ENCODE data around the gene VPS45. TPM values are rescaled to one million over a fixed set of nuclear protein-coding genes. Genes with fewer than 3 reads are reported as not detected.
"Not testable (repeated sequence)": the region's sequence is repeated elsewhere in the genome, so short reads cannot be mapped to it uniquely, and the experiment has no call there.

The VPS45 gene, protein sequence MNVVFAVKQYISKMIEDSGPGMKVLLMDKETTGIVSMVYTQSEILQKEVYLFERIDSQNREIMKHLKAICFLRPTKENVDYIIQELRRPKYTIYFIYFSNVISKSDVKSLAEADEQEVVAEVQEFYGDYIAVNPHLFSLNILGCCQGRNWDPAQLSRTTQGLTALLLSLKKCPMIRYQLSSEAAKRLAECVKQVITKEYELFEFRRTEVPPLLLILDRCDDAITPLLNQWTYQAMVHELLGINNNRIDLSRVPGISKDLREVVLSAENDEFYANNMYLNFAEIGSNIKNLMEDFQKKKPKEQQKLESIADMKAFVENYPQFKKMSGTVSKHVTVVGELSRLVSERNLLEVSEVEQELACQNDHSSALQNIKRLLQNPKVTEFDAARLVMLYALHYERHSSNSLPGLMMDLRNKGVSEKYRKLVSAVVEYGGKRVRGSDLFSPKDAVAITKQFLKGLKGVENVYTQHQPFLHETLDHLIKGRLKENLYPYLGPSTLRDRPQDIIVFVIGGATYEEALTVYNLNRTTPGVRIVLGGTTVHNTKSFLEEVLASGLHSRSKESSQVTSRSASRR
- 10 to 100 TPM; 65.1 to 80.6 (median 77.3) TPM for polyA plus RNA-seq (ENCODE audit: insufficient read length in 4 of 4)

DNA sequence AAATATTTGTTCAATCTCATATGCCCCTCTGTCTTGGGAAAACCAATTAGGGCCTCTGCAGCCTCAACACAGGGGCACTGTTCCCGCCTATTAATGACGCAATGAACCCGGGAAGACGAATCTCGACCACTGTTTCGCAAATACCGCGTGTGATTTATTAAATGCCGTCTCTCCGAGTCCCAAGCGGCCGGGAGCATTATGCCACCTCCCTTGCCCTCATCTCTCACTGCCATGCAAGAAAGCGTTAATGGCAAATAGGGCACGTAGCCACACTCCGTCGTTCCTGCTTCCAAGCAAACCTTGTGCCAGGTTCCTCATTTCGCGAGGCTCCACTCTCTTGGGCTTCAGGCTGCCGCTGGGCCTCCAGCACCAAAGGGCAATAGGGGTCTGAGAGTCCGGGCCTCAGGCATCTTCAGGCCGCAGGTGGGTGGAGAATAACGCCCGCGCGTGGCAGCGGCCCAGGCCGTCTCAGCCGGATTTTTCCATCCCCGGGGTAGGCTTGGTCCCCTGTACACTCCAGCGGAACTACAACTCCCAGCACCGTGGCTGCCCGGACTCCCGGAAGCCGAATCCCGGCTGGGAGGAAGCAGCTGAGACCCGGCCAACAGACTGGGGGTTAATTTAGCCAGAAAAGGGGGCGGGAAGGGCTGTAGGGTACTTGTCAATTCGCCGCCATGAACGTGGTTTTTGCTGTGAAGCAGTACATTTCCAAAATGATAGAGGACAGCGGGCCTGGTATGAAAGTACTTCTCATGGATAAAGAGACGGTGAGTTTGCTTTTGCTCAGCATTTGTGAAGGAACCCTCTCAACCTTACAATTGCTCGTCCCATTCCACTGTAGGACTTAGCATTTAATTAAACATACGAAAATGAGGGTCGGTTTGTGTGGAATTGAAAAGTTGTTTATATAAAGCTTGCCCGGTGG, at the start of gene VPS45:
VPS45 (plus strand) TSS at position 593 of the 925 bp plus-strand sequence; CDS start at position 675, 82 bp downstream.
- DNase-seq (ENCODE audit: low read depth in 4 of 4, low spot score in 3 of 4): peak; percentile 85 to 90 (median 88)

- DNase-seq (ENCODE audit: low read depth in 4 of 4, low spot score in 3 of 4): no peak
These were observed 49.4 kb upstream of the VPS45 start for GRCh38 chr1:150018165-150018564.

GRCh38 chr1:150020711-150021110, 46.9 kb upstream of the VPS45 start:
- DNase-seq (ENCODE audit: low read depth in 4 of 4, low spot score in 3 of 4): no peak

GRCh38 chr1:150021191-150021694, 46.3 kb upstream of the VPS45 start:
- DNase-seq (ENCODE audit: low read depth in 4 of 4, low spot score in 3 of 4): no peak

DNA sequence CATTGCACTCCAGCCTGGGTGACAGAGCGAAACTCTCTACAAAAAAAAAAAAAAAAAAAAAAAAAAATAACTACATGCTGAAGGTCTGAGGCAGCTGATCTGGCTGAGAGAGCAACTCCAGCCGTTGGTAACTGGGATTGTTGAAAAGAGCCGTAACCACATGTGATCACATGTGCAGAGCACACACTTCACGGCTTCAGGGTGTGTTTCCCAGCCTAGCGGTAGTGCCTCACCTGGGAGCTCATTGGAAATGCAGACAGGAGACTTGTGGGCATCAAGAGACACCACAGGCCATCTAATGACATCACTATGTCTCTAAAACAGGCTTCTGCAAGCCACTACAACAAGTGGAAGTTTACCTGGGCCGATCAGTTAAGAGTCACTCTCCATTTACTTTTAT, 45.2 kb upstream of the VPS45 start:
- no peak for DNase-seq (ENCODE audit: low read depth in 4 of 4, low spot score in 3 of 4)

GRCh38 chr1:150024156-150024555, 43.4 kb upstream of the VPS45 start:
- no peak for DNase-seq (ENCODE audit: low read depth in 4 of 4, low spot score in 3 of 4)

GRCh38 chr1:150028322-150028721, 39.3 kb upstream of the VPS45 start:
- DNase-seq (ENCODE audit: low read depth in 4 of 4, low spot score in 3 of 4): no peak

GRCh38 chr1:150034336-150034735, 33.2 kb upstream of the VPS45 start:
- DNase-seq (ENCODE audit: low read depth in 4 of 4, low spot score in 3 of 4): no peak

GRCh38 chr1:150049926-150050325, 17.6 kb upstream of the VPS45 start:
- no peak for DNase-seq (ENCODE audit: low read depth in 4 of 4, low spot score in 3 of 4)

GRCh38 chr1:150051089-150051373, 16.5 kb upstream of the VPS45 start:
- no peak for DNase-seq (ENCODE audit: low read depth in 4 of 4, low spot score in 3 of 4)

- not testable (repeated sequence) for DNase-seq (ENCODE audit: low read depth in 4 of 4, low spot score in 3 of 4)
These were observed 15.6 kb upstream of the VPS45 start for GRCh38 chr1:150051905-150052412.

DNA sequence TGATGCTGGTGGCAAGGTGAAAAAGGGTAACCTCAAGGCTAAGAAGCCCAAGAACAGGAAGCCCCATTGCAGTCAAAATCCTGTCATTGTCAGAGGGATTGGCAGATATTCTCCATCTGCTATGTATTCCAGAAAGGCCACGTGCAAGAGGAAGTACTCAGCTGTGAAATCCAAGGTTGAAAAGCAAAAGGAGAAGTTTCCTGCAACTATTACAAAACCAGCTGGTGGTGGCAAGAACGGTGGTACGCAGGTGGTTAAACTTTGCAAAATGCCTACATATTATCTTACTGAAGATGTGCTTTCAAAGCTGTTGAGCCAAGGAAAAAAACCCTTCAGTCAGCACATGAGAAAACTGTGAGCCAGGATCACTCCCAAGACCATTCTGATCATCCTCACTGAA, 13.7 kb upstream of the VPS45 start:
- no peak for DNase-seq (ENCODE audit: low read depth in 4 of 4, low spot score in 3 of 4)

- not testable (repeated sequence) for DNase-seq (ENCODE audit: low read depth in 4 of 4, low spot score in 3 of 4)
These were observed 12.1 kb upstream of the VPS45 start for GRCh38 chr1:150055507-150055906.

DNA sequence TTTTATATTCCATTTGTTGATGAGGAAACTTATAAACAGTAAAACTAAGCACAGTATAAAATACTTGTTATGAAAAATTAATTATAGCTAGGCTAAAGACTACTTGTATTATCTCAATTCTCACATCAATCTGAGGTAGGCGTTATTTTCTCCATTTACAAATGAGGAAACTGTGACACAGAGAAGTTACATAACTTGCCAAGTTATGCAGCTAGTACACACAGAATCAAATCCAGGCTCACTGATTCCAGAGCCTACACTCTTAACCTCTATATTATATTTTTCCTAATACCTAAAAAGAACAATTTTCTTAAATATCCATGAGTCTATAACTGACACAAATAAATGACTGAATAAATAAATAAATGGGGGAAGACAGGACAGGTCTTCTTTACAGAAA, 11.2 kb upstream of the VPS45 start:
- DNase-seq (ENCODE audit: low read depth in 4 of 4, low spot score in 3 of 4): no peak

DNA sequence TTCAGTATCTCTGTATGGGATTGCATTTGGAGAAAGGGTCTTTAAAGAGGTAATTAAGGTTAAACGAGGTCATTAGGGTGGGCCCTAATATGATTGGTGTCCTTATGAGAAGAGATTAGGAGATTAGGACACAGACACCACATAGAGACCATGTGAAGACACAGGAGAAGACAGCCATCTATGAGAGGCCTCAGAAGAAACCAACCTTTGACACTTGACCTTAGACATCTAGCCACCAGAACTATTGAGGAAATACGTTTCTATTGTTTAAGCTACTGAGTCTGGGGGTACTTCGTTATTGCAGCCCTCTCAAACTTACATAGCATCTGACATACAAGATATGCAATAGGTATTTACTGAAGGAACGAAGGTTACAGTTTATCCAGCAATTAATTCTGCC, 7.3 kb upstream of the VPS45 start:
- DNase-seq (ENCODE audit: low read depth in 4 of 4, low spot score in 3 of 4): no peak

GRCh38 chr1:150061632-150062101, 5.9 kb upstream of the VPS45 start:
- DNase-seq (ENCODE audit: low read depth in 4 of 4, low spot score in 3 of 4): peak in 3 of 4 donors; percentile 43 to 61 (median 50)

GRCh38 chr1:150062113-150062512, 5.5 kb upstream of the VPS45 start:
- no peak for DNase-seq (ENCODE audit: low read depth in 4 of 4, low spot score in 3 of 4)

GRCh38 chr1:150065184-150065871, 2.2 kb upstream of the VPS45 start:
- DNase-seq (ENCODE audit: low read depth in 4 of 4, low spot score in 3 of 4): no peak

DNA sequence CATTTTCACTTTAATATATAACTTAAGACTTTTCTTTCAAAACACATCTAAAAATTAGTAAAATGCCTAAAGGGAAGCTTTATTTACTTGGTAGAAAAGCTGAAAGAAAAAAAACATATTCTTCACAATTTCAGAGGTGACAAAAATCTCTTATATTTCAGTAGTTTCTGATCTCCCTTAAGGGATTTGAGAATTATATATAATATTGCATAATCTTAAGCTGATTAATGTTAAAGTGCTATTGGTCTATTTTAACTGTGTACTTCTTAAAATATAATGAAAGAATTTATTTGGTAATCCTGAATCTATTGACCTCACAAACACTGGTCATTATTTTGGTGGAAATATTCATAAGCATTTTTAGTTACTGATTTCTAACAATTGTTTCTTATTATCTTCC, 1.2 kb upstream of the VPS45 start:
- no peak for DNase-seq (ENCODE audit: low read depth in 4 of 4, low spot score in 3 of 4)

- peak in 1 of 4 donors; percentile 55 for DNase-seq (ENCODE audit: low read depth in 4 of 4, low spot score in 3 of 4)
These were observed 765 bp upstream of the VPS45 start for GRCh38 chr1:150066838-150067183.
